AG09309 (cell line): ENCODE measurements around the gene FBXW9.
"Not testable (repeated sequence)": the region's sequence is repeated elsewhere in the genome, so short reads cannot be mapped to it uniquely, and the experiment has no call there.

Experiments used
- DNase-seq: peaks from one replicate; pipeline ENCODE4 v3.0.0-alpha.2; 2010; ENCODE audit warnings: low read depth
- H3K4me3 ChIP-seq: 2 replicates; pipeline ENCODE4 v1.5.1; 2011; ENCODE audit warnings: mild to moderate bottlenecking, low read depth, low read length, moderate library complexity; ENCODE audit not compliant: control insufficient read depth
- CTCF ChIP-seq: IDR thresholded peaks from 2 replicates; pipeline ENCODE4 v1.5.1; 2011; ENCODE audit warnings: mild to moderate bottlenecking, low read depth, low read length, inconsistent platforms; ENCODE audit not compliant: insufficient read depth, control insufficient read depth; ENCODE audit errors: missing control alignments

The FBXW9 gene

GRCh38 chr19:12731337-12731736, 34.9 kb upstream of the FBXW9 start:
- no peak for DNase-seq
- no peak overlapping the region for H3K4me3 ChIP-seq
- TF ChIP-seq CTCF, result no peak

DNA sequence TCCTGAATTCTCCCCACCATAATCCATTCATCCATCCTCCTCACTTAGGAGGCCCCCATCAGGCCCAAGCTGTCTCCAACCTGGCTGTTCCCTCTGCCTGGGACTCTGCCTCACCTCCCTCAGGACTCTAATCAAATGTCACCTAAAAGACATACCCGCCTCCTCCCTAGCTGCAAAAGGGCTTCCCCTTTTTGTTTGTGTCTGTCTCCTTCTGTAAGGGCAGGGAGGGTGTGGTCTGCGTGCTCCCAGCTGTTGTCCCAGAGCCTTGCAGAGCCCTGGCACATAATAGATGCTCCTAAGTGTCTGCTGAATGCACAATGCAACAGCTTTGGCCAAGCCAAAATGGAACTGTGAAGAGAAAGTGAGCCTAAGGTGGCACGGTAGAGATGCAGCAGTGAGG, 33.6 kb upstream of the FBXW9 start:
- TF ChIP-seq CTCF, result no peak
- H3K4me3 ChIP-seq, result no peak overlapping the region
- DNase-seq, result no peak

- no peak for DNase-seq
- TF ChIP-seq CTCF, result no peak
- H3K4me3 ChIP-seq, result no peak overlapping the region
These were observed 31.5 kb upstream of the FBXW9 start for GRCh38 chr19:12727745-12728433.

- no peak for TF ChIP-seq CTCF
- DNase-seq, result no peak
- H3K4me3 ChIP-seq, result no peak overlapping the region
These were observed 30.5 kb upstream of the FBXW9 start for GRCh38 chr19:12726988-12727316.

GRCh38 chr19:12725612-12726011, 29.2 kb upstream of the FBXW9 start:
- DNase-seq, H3K4me3 ChIP-seq: not testable (repeated sequence)

- no peak for TF ChIP-seq CTCF
- H3K4me3 ChIP-seq, result peak within 1 kb of the TSS; percentile 77
- no peak for DNase-seq
These were observed 27.4 kb upstream of the FBXW9 start, which contains the start of gene TNPO2 for GRCh38 chr19:12723641-12724426. Gene TNPO2, minus strand, starts transcription at chr19:12723932. Its CDS starts 2,955 bp downstream, at chr19:12720977.

DNA sequence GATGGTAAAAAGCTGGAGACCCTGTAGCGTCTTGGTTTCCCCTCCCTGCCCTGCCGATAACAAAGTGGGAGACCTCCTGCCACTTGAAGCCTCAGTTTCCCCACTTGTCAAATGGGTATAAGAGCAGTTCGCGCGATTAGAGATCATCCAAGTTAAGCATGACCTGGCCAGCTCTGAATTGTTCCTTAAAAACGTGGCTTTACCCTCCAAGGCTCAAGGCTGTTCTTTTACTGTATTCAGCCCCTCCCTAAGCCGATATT, 26.9 kb upstream of the FBXW9 start:
- H3K4me3 ChIP-seq, result peak overlapping the region; percentile 77
- DNase-seq, result no peak
- TF ChIP-seq CTCF, result no peak
